HepG2 (cell line): ENCODE data around the gene ZNF554. TPM values are rescaled to one million over a fixed set of nuclear protein-coding genes. Genes with fewer than 3 reads are reported as not detected.
A peak's percentile ranks its signal among the peaks of the same experiment; 100 is the strongest.

Experiments
- CREB1 ChIP-seq, 2 experiments: fragments of 450-650 bp in 1 of 2; IDR thresholded peaks; 2 replicates each; pipeline ENCODE4 v1.6.1; 2016 to 2017; ENCODE audit warnings: control low read depth in 1 of 2, mild to moderate bottlenecking in 1 of 2, missing compliant biosample characterization in 1 of 2, missing genetic modification characterization in 1 of 2
- ELF1 ChIP-seq: sonication (generic); formaldehyde crosslinking; IDR thresholded peaks from 2 replicates; pipeline ENCODE4 v1.4.0; 2020; ENCODE audit warnings: missing genetic modification reagents
- HDAC1 ChIP-seq: sonication (generic); formaldehyde crosslinking; IDR thresholded peaks from 2 replicates; pipeline ENCODE4 v1.5.1; 2020; ENCODE audit warnings: mild to moderate bottlenecking, missing genetic modification reagents
- MTF1 ChIP-seq: sonication (generic); formaldehyde crosslinking; IDR thresholded peaks from 2 replicates; pipeline ENCODE4 v1.5.0; 2020; ENCODE audit warnings: missing genetic modification reagents
- PCBP1 ChIP-seq: fragments of 200-400 bp; formaldehyde crosslinking; IDR thresholded peaks from 2 replicates; pipeline ENCODE4 v1.6.1; 2017; ENCODE audit warnings: mild to moderate bottlenecking, low read depth, low read length, borderline replicate concordance
- SMAD1 ChIP-seq: sonication (generic); formaldehyde crosslinking; IDR thresholded peaks from 2 replicates; pipeline ENCODE4 v1.4.0; 2020; ENCODE audit warnings: missing genetic modification reagents, low read depth, mild to moderate bottlenecking, borderline replicate concordance
- TOPORS ChIP-seq: sonication (generic); formaldehyde crosslinking; IDR thresholded peaks from 2 replicates; pipeline ENCODE4 v1.8.0; 2023; ENCODE audit warnings: mild to moderate bottlenecking, missing genetic modification reagents
- ZNF678 ChIP-seq: sonication (generic); formaldehyde crosslinking; IDR thresholded peaks from 2 replicates; pipeline ENCODE4 v1.4.0; 2020; ENCODE audit warnings: mild to moderate bottlenecking, missing genetic modification reagents
- ZNF841 ChIP-seq: sonication (generic); formaldehyde crosslinking; IDR thresholded peaks from 2 replicates; pipeline ENCODE4 v1.8.1; 2023; ENCODE audit warnings: missing genetic modification reagents, borderline replicate concordance
- polyA plus RNA-seq, 8 experiments: library from polyadenylated mRNA; depleted of rRNA in 3 of 8; stranded (reverse) in 7 of 8; unstranded in 1 of 8; fragments of >200 nt; fragmentation: Illumina TruSeq in 4 of 8; extraction: Trizol in 4 of 8; gene quantifications; 2 replicates each; pipeline versions ENCODE4 v1.2.1 to v1.2.3, GENCODE V29; 2011 to 2016; ENCODE audit warnings: low read depth in 4 of 8, missing spikeins in 1 of 8, mixed read lengths in 1 of 8; ENCODE audit not compliant: insufficient read depth in 1 of 8
- total RNA-seq, 5 experiments: library from RNA; depleted of rRNA; stranded (reverse); fragments of >200 nt; fragmentation: Illumina TruSeq; extraction: Trizol; gene quantifications; 2 replicates each; pipeline ENCODE4 v1.2.3, GENCODE V29; 2016; ENCODE audit warnings: low read depth in 1 of 5
- TF ChIP-seq, protein P1 (sequence below): sonication (generic); formaldehyde crosslinking; IDR thresholded peaks from 2 replicates; pipeline ENCODE4 v1.5.0; 2020; ENCODE audit warnings: mild to moderate bottlenecking, missing genetic modification reagents
- TF ChIP-seq, protein P2 (sequence below): sonication (generic); formaldehyde crosslinking; IDR thresholded peaks from 2 replicates; pipeline ENCODE4 v1.5.1; 2020; ENCODE audit warnings: missing genetic modification reagents, mild to moderate bottlenecking, borderline replicate concordance
- TF ChIP-seq, protein P3 (sequence below): sonication (generic); formaldehyde crosslinking; IDR thresholded peaks from 2 replicates; pipeline ENCODE4 v1.4.0; 2020; ENCODE audit warnings: low read depth, mild to moderate bottlenecking, missing genetic modification reagents
- TF ChIP-seq, protein P4 (sequence below): sonication (generic); formaldehyde crosslinking; IDR thresholded peaks from 2 replicates; pipeline ENCODE4 v1.4.0; 2020; ENCODE audit warnings: missing genetic modification reagents
- TF ChIP-seq, protein P5 (sequence below): sonication (generic); formaldehyde crosslinking; IDR thresholded peaks from 2 replicates; pipeline ENCODE4 v1.4.0; 2020; ENCODE audit warnings: missing genetic modification reagents, mild to moderate bottlenecking, borderline replicate concordance

The ZNF554 gene
- total and polyA plus RNA-seq, 2 of the 13 experiments (the other 11 are each of a cell fraction or from before 2014, with no cell fraction given), result 2.2 to 2.7 TPM

DNA sequence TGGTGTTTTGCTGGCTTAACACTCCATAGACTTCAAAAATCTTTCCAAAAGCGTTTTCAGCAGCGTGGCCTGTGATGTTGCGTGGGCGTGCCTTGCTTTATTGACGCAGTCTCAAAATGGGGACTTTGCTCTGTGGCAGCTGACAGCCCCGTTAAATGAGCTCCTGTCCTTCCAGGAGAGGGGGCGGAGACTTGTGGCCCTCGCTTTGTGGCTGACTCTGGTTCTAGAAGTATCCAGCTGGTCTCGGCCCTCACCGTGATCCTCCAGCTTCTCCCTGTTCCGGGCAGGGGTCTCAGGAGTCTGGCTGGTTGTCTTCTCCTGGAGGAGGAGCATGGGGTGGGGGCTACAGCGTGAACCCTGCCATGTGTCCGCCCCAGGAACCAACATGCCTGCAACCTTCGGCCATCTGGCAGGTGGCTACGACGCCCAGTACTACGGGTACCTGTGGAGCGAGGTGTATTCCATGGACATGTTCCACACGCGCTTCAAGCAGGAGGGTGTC lies 8.4 kb upstream of the ZNF554 start (continued):
- TF ChIP-seq, protein P1, sequence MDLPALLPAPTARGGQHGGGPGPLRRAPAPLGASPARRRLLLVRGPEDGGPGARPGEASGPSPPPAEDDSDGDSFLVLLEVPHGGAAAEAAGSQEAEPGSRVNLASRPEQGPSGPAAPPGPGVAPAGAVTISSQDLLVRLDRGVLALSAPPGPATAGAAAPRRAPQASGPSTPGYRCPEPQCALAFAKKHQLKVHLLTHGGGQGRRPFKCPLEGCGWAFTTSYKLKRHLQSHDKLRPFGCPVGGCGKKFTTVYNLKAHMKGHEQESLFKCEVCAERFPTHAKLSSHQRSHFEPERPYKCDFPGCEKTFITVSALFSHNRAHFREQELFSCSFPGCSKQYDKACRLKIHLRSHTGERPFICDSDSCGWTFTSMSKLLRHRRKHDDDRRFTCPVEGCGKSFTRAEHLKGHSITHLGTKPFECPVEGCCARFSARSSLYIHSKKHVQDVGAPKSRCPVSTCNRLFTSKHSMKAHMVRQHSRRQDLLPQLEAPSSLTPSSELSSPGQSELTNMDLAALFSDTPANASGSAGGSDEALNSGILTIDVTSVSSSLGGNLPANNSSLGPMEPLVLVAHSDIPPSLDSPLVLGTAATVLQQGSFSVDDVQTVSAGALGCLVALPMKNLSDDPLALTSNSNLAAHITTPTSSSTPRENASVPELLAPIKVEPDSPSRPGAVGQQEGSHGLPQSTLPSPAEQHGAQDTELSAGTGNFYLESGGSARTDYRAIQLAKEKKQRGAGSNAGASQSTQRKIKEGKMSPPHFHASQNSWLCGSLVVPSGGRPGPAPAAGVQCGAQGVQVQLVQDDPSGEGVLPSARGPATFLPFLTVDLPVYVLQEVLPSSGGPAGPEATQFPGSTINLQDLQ, result no peak
- peak; percentile 10; the same call in 1 of the 2 replicates for TF ChIP-seq TOPORS (CRISPR knock-in tag)
- 0 out of 2 replicates have a peak, but pooled peaks have one; percentile 3 for TF ChIP-seq SMAD1
- no peak for TF ChIP-seq ZNF678 (CRISPR knock-in tag)
- TF ChIP-seq ZNF841 (CRISPR knock-in tag), result no peak
- no peak for TF ChIP-seq HDAC1 (CRISPR knock-in tag)
- TF ChIP-seq, protein P2, sequence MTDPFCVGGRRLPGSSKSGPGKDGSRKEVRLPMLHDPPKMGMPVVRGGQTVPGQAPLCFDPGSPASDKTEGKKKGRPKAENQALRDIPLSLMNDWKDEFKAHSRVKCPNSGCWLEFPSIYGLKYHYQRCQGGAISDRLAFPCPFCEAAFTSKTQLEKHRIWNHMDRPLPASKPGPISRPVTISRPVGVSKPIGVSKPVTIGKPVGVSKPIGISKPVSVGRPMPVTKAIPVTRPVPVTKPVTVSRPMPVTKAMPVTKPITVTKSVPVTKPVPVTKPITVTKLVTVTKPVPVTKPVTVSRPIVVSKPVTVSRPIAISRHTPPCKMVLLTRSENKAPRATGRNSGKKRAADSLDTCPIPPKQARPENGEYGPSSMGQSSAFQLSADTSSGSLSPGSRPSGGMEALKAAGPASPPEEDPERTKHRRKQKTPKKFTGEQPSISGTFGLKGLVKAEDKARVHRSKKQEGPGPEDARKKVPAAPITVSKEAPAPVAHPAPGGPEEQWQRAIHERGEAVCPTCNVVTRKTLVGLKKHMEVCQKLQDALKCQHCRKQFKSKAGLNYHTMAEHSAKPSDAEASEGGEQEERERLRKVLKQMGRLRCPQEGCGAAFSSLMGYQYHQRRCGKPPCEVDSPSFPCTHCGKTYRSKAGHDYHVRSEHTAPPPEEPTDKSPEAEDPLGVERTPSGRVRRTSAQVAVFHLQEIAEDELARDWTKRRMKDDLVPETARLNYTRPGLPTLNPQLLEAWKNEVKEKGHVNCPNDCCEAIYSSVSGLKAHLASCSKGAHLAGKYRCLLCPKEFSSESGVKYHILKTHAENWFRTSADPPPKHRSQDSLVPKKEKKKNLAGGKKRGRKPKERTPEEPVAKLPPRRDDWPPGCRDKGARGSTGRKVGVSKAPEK, result no peak
- TF ChIP-seq MTF1, result no peak
- TF ChIP-seq ELF1 (CRISPR knock-in tag), result no peak
- no peak for TF ChIP-seq CREB1 (IDR thresholded peaks at IDR 0.05)
- TF ChIP-seq CREB1 (CRISPR knock-in tag; IDR thresholded peaks at IDR 0.05), result no peak
- TF ChIP-seq, protein P3, sequence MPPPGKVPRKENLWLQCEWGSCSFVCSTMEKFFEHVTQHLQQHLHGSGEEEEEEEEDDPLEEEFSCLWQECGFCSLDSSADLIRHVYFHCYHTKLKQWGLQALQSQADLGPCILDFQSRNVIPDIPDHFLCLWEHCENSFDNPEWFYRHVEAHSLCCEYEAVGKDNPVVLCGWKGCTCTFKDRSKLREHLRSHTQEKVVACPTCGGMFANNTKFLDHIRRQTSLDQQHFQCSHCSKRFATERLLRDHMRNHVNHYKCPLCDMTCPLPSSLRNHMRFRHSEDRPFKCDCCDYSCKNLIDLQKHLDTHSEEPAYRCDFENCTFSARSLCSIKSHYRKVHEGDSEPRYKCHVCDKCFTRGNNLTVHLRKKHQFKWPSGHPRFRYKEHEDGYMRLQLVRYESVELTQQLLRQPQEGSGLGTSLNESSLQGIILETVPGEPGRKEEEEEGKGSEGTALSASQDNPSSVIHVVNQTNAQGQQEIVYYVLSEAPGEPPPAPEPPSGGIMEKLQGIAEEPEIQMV (CRISPR knock-in tag), result no peak
- TF ChIP-seq, protein P4, sequence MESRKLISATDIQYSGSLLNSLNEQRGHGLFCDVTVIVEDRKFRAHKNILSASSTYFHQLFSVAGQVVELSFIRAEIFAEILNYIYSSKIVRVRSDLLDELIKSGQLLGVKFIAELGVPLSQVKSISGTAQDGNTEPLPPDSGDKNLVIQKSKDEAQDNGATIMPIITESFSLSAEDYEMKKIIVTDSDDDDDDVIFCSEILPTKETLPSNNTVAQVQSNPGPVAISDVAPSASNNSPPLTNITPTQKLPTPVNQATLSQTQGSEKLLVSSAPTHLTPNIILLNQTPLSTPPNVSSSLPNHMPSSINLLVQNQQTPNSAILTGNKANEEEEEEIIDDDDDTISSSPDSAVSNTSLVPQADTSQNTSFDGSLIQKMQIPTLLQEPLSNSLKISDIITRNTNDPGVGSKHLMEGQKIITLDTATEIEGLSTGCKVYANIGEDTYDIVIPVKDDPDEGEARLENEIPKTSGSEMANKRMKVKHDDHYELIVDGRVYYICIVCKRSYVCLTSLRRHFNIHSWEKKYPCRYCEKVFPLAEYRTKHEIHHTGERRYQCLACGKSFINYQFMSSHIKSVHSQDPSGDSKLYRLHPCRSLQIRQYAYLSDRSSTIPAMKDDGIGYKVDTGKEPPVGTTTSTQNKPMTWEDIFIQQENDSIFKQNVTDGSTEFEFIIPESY, result peak; percentile 30
- 0 out of 2 replicates have a peak, but pooled peaks have one; percentile 77 for TF ChIP-seq PCBP1
- TF ChIP-seq, protein P5, sequence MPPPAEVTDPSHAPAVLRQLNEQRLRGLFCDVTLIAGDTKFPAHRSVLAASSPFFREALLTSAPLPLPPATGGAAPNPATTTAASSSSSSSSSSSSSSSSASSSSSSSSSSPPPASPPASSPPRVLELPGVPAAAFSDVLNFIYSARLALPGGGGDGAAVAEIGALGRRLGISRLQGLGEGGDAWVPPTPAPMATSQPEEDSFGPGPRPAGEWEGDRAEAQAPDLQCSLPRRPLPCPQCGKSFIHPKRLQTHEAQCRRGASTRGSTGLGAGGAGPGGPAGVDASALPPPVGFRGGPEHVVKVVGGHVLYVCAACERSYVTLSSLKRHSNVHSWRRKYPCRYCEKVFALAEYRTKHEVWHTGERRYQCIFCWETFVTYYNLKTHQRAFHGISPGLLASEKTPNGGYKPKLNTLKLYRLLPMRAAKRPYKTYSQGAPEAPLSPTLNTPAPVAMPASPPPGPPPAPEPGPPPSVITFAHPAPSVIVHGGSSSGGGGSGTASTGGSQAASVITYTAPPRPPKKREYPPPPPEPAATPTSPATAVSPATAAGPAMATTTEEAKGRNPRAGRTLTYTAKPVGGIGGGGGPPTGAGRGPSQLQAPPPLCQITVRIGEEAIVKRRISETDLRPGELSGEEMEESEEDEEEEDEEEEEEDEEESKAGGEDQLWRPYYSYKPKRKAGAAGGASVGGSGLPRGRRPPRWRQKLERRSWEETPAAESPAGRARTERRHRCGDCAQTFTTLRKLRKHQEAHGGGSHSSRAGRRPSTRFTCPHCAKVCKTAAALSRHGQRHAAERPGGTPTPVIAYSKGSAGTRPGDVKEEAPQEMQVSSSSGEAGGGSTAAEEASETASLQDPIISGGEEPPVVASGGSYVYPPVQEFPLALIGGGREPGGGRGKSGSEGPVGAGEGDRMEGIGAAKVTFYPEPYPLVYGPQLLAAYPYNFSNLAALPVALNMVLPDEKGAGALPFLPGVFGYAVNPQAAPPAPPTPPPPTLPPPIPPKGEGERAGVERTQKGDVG, result peak; percentile 93
